H1 (cell line): ENCODE measurements around the gene SPATS2. TPM values are rescaled to one million over a fixed set of nuclear protein-coding genes. Genes with fewer than 3 reads are reported as not detected.

ENCODE experiments used
- CTCF ChIA-PET: fragments of 300-600 bp; sonication (Branson Sonifier 250); formaldehyde crosslinking; loops from one replicate; lab custom pipeline; 2021; ENCODE audit not compliant: partially characterized antibody; lab: Charles Lee
- POLR2A ChIA-PET: fragments of 300-600 bp; sonication (Branson Sonifier 250); formaldehyde crosslinking; loops from one replicate; lab custom pipeline; 2021; ENCODE audit warnings: inconsistent platforms; ENCODE audit not compliant: partially characterized antibody; lab: Charles Lee
- DNase-seq, 2 experiments: peaks; one replicate each; pipeline versions ENCODE4 v3.0.0 to v3.0.0-alpha.2; 2010 to 2022; ENCODE audit warnings: low spot score in 2 of 2, low read depth in 1 of 2, mixed read lengths in 1 of 2
- FAIRE-seq: peaks from 2 replicates; lab custom pipeline; 2011; peaks lifted over from hg19 to GRCh38; lab: Jason Lieb, UNC
- H2AFZ ChIP-seq: 2 replicates; pipeline ENCODE4 v1.8.1; 2012; ENCODE audit warnings: low read length, inconsistent platforms
- H2AK5ac ChIP-seq: 2 replicates; pipeline ENCODE4 v1.6.1; 2013; ENCODE audit warnings: low read depth, low read length
- H2BK120ac ChIP-seq: replicated peaks from 2 replicates; pipeline ENCODE3; 2013; ENCODE audit warnings: low read depth, low read length, inconsistent platforms
- H2BK12ac ChIP-seq: 2 replicates; pipeline ENCODE4 v1.6.1; 2013; ENCODE audit warnings: low read depth, low read length
- H2BK15ac ChIP-seq: 2 replicates; pipeline ENCODE4 v1.6.1; 2013; ENCODE audit warnings: low read length
- H2BK20ac ChIP-seq: 2 replicates; pipeline ENCODE4 v1.6.1; 2013; ENCODE audit warnings: low read length
- H2BK5ac ChIP-seq: 2 replicates; pipeline ENCODE4 v1.6.1; 2013; ENCODE audit warnings: low read depth, low read length
- H3K14ac ChIP-seq: 2 replicates; pipeline ENCODE4 v1.6.1; 2013; ENCODE audit warnings: inconsistent platforms; ENCODE audit not compliant: insufficient read length
- H3K18ac ChIP-seq: 2 replicates; pipeline ENCODE4 v1.6.1; 2013; ENCODE audit warnings: low read length; ENCODE audit errors: extremely low read depth
- H3K23ac ChIP-seq: 2 replicates; pipeline ENCODE4 v1.6.1; 2013; ENCODE audit warnings: inconsistent platforms; ENCODE audit not compliant: insufficient read length
- H3K23me2 ChIP-seq: 2 replicates; pipeline ENCODE4 v1.6.1; 2013; ENCODE audit warnings: low read depth, low read length
- H3K27ac ChIP-seq: 2 replicates; pipeline ENCODE4 v1.6.1; 2011; ENCODE audit warnings: low read depth, low read length, inconsistent platforms
- H3K27me3 ChIP-seq, 4 experiments: replicated peaks in 1 of 4; 1 replicate in 1 of 4; 2 replicates in 3 of 4; pipeline versions ENCODE4 v1.6.1 to v1.8.1; 2011 to 2013; ENCODE audit warnings: low read length in 3 of 4, mild to moderate bottlenecking in 3 of 4, inconsistent platforms in 2 of 4, mixed read lengths in 2 of 4, moderate library complexity in 1 of 4; ENCODE audit not compliant: control insufficient read depth in 3 of 4, insufficient read depth in 3 of 4; ENCODE audit errors: extremely low read depth in 1 of 4
- H3K36me3 ChIP-seq, 4 experiments: 2 replicates each; pipeline versions ENCODE4 v1.6.1 to v1.8.1; 2011 to 2013; ENCODE audit warnings: mild to moderate bottlenecking in 4 of 4, low read length in 3 of 4, moderate library complexity in 2 of 4, control low read depth in 1 of 4, inconsistent platforms in 1 of 4; ENCODE audit not compliant: insufficient read depth in 4 of 4, control insufficient read depth in 2 of 4
- H3K4ac ChIP-seq: replicated peaks from 2 replicates; pipeline ENCODE3; 2013; ENCODE audit warnings: low read length, low read depth, mixed read lengths, inconsistent platforms; ENCODE audit not compliant: insufficient read length
- H3K4me1 ChIP-seq, 4 experiments: replicated peaks in 1 of 4; 1 replicate in 1 of 4; 2 replicates in 3 of 4; pipeline versions ENCODE4 v1.6.1 to v1.8.1; 2011 to 2013; ENCODE audit warnings: low read length in 3 of 4, inconsistent platforms in 2 of 4, mixed read lengths in 1 of 4; ENCODE audit not compliant: insufficient read depth in 4 of 4, control insufficient read depth in 3 of 4
- H3K4me2 ChIP-seq, 2 experiments: 2 replicates each; pipeline versions ENCODE4 v1.6.1 to v1.8.1; 2011 to 2013; ENCODE audit warnings: low read depth in 2 of 2, low read length in 2 of 2, control low read depth in 1 of 2, inconsistent platforms in 1 of 2, mild to moderate bottlenecking in 1 of 2; ENCODE audit not compliant: insufficient read depth in 1 of 2
- H3K4me3 ChIP-seq, 4 experiments: fragments of 200-600, 300-600 bp in 1 of 4; sonication (generic), shearing (Covaris generic), sonication (Bioruptor Twin) in 1 of 4; 2 replicates each; pipeline versions ENCODE4 v1.5.1 to v1.8.1; 2011 to 2016; ENCODE audit warnings: low read length in 4 of 4, low read depth in 3 of 4, control low read depth in 2 of 4, inconsistent platforms in 2 of 4, mild to moderate bottlenecking in 2 of 4, mixed read lengths in 1 of 4, moderate library complexity in 1 of 4; ENCODE audit not compliant: insufficient read depth in 2 of 4; ENCODE audit errors: extremely low read depth in 1 of 4
- H3K56ac ChIP-seq: replicated peaks from 2 replicates; pipeline ENCODE3; 2013; ENCODE audit warnings: low read depth, mild to moderate bottlenecking, mixed read lengths, low read length, inconsistent platforms; ENCODE audit not compliant: insufficient read length
- H3K79me1 ChIP-seq: 2 replicates; pipeline ENCODE4 v1.6.1; 2013; ENCODE audit warnings: low read depth, low read length, control low read depth
- H3K79me2 ChIP-seq, 2 experiments: 2 replicates each; pipeline versions ENCODE4 v1.6.1 to v1.8.1; 2012 to 2013; ENCODE audit warnings: low read length in 2 of 2, mild to moderate bottlenecking in 2 of 2, inconsistent platforms in 1 of 2; ENCODE audit not compliant: insufficient read depth in 2 of 2, control insufficient read depth in 1 of 2
- H3K9ac ChIP-seq, 4 experiments: replicated peaks in 1 of 4; 1 replicate in 1 of 4; 2 replicates in 3 of 4; pipeline versions ENCODE4 v1.6.1 to v1.8.1; 2011 to 2013; ENCODE audit warnings: low read depth in 3 of 4, low read length in 3 of 4, control low read depth in 2 of 4, mild to moderate bottlenecking in 2 of 4, moderate library complexity in 2 of 4, inconsistent platforms in 1 of 4; ENCODE audit errors: extremely low read depth in 1 of 4
- H3K9me3 ChIP-seq, 2 experiments: 2 replicates each; pipeline versions ENCODE4 v1.6.1 to v1.8.1; 2012 to 2013; ENCODE audit warnings: mild to moderate bottlenecking in 2 of 2, moderate library complexity in 2 of 2, control low read depth in 1 of 2, inconsistent platforms in 1 of 2, low read depth in 1 of 2, low read length in 1 of 2, mixed read lengths in 1 of 2; ENCODE audit not compliant: insufficient read depth in 2 of 2
- H4K20me1 ChIP-seq, 2 experiments: replicated peaks in 1 of 2; 2 replicates each; pipeline versions ENCODE3 to v1.8.1; 2011 to 2013; ENCODE audit warnings: inconsistent platforms in 2 of 2, low read length in 2 of 2, mild to moderate bottlenecking in 1 of 2; ENCODE audit not compliant: insufficient read depth in 2 of 2, control insufficient read depth in 1 of 2
- H4K5ac ChIP-seq: 2 replicates; pipeline ENCODE4 v1.6.1; 2013; ENCODE audit warnings: low read length, low read depth, mixed read lengths, inconsistent platforms; ENCODE audit not compliant: insufficient read length
- H4K8ac ChIP-seq: 2 replicates; pipeline ENCODE4 v1.8.0; 2013; ENCODE audit warnings: mild to moderate bottlenecking, moderate library complexity, low read length, inconsistent platforms; ENCODE audit not compliant: insufficient read depth; ENCODE audit errors: extremely low read depth
- H4K91ac ChIP-seq: replicated peaks from 2 replicates; pipeline ENCODE3; 2013; ENCODE audit warnings: low read length, mixed read lengths, inconsistent platforms; ENCODE audit not compliant: insufficient read length
- BACH1 ChIP-seq: IDR thresholded peaks from 2 replicates; pipeline ENCODE4 v1.6.1; 2012; ENCODE audit warnings: low read length, improper control_type of control experiment
- CTBP2 ChIP-seq: IDR thresholded peaks from 2 replicates; pipeline ENCODE4 v1.7.0; 2011; ENCODE audit warnings: borderline replicate concordance, mild to moderate bottlenecking, moderate library complexity, mixed read lengths, low read length; ENCODE audit not compliant: insufficient read depth, insufficient read length
- EP300 ChIP-seq, 2 experiments: IDR thresholded peaks; 1 replicate in 1 of 2; 2 replicates in 1 of 2; pipeline ENCODE4 v1.6.1; 2011 to 2012; ENCODE audit warnings: low read depth in 2 of 2, low read length in 2 of 2, mild to moderate bottlenecking in 2 of 2, borderline replicate concordance in 1 of 2, inconsistent platforms in 1 of 2, moderate library complexity in 1 of 2
- GTF2F1 ChIP-seq: IDR thresholded peaks from 2 replicates; pipeline ENCODE4 v1.6.1; 2012; ENCODE audit warnings: low read depth, low read length, improper control_type of control experiment, borderline replicate concordance
- HDAC6 ChIP-seq: IDR thresholded peaks from one replicate; pipeline ENCODE4 v1.7.1; 2012; ENCODE audit warnings: low read depth, mild to moderate bottlenecking, inconsistent platforms, low read length, moderate library complexity
- KDM4A ChIP-seq: IDR thresholded peaks from one replicate; pipeline ENCODE4 v1.7.1; 2012; ENCODE audit warnings: low read depth, mild to moderate bottlenecking, moderate library complexity, low read length, inconsistent platforms; ENCODE audit not compliant: severe bottlenecking
- RAD21 ChIP-seq, 2 experiments: IDR thresholded peaks in 1 of 2; conservative IDR thresholded peaks in 1 of 2; 2 replicates each; pipeline ENCODE4 v1.6.1; 2011; ENCODE audit warnings: low read depth in 2 of 2, low read length in 2 of 2, improper control_type of control experiment in 1 of 2, inconsistent platforms in 1 of 2, mild to moderate bottlenecking in 1 of 2, moderate library complexity in 1 of 2
- TBP ChIP-seq: IDR thresholded peaks from 2 replicates; pipeline ENCODE4 v1.6.1; 2011; ENCODE audit warnings: low read depth, low read length, improper control_type of control experiment
- TCF12 ChIP-seq: IDR thresholded peaks from 2 replicates; pipeline ENCODE4 v1.6.1; 2011; ENCODE audit warnings: low read depth, mild to moderate bottlenecking, low read length
- WGBS, 2 experiments: shearing (Covaris generic) in 1 of 2; methylation state at CpG; one replicate each; pipeline versions ENCODE4 v1.1.6 to v1.1.7; 2013 to 2015; ENCODE audit warnings: low lambda C conversion rate in 2 of 2, mixed read lengths in 2 of 2, inconsistent platforms in 1 of 2, low coverage in 1 of 2, missing lambda C conversion rate in 1 of 2; ENCODE audit not compliant: insufficient replicate concordance in 2 of 2, insufficient coverage in 1 of 2, insufficient read length in 1 of 2; ENCODE audit errors: extremely low coverage in 1 of 2, missing lambda C conversion rate in 1 of 2; 5-methylcytosine and 5-hydroxymethylcytosine counted together
- polyA plus RNA-seq, 7 experiments: library from polyadenylated mRNA; depleted of rRNA in 3 of 7; stranded (reverse) in 5 of 7; unstranded in 2 of 7; fragments of >200 nt in 5 of 7; fragments of 200-250 nt in 2 of 7; gene quantifications; 1 replicate in 5 of 7; 2 replicates in 1 of 7; 4 replicates in 1 of 7; pipeline versions ENCODE4 v1.2.1 to v1.2.3, GENCODE V29; 2011 to 2013; ENCODE audit warnings: missing spikeins in 2 of 7, mixed read lengths in 2 of 7
- total RNA-seq: library from RNA; stranded (reverse); fragmentation: NEBNext Ultra II Directional; extraction: Animal tissue kit (Norgen Biotek cat#: 25700); gene quantifications from 2 replicates; pipeline ENCODE4 v1.2.1, GENCODE V29; 2021
- TF ChIP-seq, protein P1 (sequence below), 3 experiments: IDR thresholded peaks; 1 replicate in 2 of 3; 2 replicates in 1 of 3; pipeline versions ENCODE4 v1.5.1 to v1.6.1; 2011; ENCODE audit warnings: low read length in 3 of 3, mild to moderate bottlenecking in 3 of 3, inconsistent platforms in 2 of 3, low read depth in 1 of 3, moderate library complexity in 1 of 3; ENCODE audit not compliant: insufficient read depth in 1 of 3; ENCODE audit errors: control extremely low read depth in 1 of 3

Gene SPATS2
- total and polyA plus RNA-seq, 2 of the 8 experiments (the other 6 are each of a cell fraction or from before 2014, with no cell fraction given), result 19.2 to 24.5 TPM

GRCh38 chr12:49501895-49502294 lies 134.6 kb downstream of the SPATS2 start:
- FAIRE-seq, result no peak

More at GRCh38 chr12:49501895-49502294, 134.6 kb downstream of the SPATS2 start:
- Histone ChIP-seq H2BK15ac (no peak overlapping the region), H3K79me1 (no peaks in the 10 kb centered on the region), H3K23me2 (no peaks in the 10 kb centered on the region), H3K56ac (no peak overlapping the region), H3K36me3 (peaks cover 0 to 4% (median 3%) of the 10 kb centered on the region in 4 experiments; a peak in 3 of 8 replicates), H3K79me2 (no peaks in the 10 kb centered on the region), H4K91ac (no peak overlapping the region), H4K8ac (no peak overlapping the region), H2BK12ac (no peak overlapping the region), H3K18ac (no peak overlapping the region), H3K23ac (no peak overlapping the region), H3K4me1 (no peaks in the 10 kb centered on the region), H4K5ac (no peak overlapping the region), H2BK120ac (no peak overlapping the region), H4K20me1 (no peaks in the 10 kb centered on the region), H3K27ac (no peak overlapping the region), H2AK5ac (no peak overlapping the region), H3K9me3 (no peaks in the 10 kb centered on the region), H3K4me3 (no peak overlapping the region), H2AFZ (no peak overlapping the region), H3K27me3 (no peaks in the 10 kb centered on the region), H3K14ac (no peak overlapping the region)
- POLR2A ChIA-PET, result interaction anchor here (1.1 kb wide), 1 partner anchor 8 kb away, joined by 3 read pairs; no protein-coding TSS in a partner anchor
- TF ChIP-seq KDM4A (no peak), GTF2F1 (no peak), TCF12 (no peak), TBP (no peak), EP300 (IDR thresholded peaks at IDR 0.05; ENCODE audit: borderline replicate concordance in 1 of 2, low read depth in 2 of 2, low read length in 2 of 2) (no peak), RAD21 (IDR thresholded peaks at IDR 0.05 in 1 of 2, conservative IDR thresholded peaks at IDR 0.05 in 1 of 2; ENCODE audit: low read depth in 2 of 2, low read length in 2 of 2) (no peak), CTBP2 (no peak), BACH1 (no peak), HDAC6 (no peak)
- TF ChIP-seq, protein P1, sequence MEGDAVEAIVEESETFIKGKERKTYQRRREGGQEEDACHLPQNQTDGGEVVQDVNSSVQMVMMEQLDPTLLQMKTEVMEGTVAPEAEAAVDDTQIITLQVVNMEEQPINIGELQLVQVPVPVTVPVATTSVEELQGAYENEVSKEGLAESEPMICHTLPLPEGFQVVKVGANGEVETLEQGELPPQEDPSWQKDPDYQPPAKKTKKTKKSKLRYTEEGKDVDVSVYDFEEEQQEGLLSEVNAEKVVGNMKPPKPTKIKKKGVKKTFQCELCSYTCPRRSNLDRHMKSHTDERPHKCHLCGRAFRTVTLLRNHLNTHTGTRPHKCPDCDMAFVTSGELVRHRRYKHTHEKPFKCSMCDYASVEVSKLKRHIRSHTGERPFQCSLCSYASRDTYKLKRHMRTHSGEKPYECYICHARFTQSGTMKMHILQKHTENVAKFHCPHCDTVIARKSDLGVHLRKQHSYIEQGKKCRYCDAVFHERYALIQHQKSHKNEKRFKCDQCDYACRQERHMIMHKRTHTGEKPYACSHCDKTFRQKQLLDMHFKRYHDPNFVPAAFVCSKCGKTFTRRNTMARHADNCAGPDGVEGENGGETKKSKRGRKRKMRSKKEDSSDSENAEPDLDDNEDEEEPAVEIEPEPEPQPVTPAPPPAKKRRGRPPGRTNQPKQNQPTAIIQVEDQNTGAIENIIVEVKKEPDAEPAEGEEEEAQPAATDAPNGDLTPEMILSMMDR (IDR thresholded peaks at IDR 0.05; ENCODE audit: control extremely low read depth in 1 of 3, insufficient read depth in 1 of 3, low read depth in 1 of 3, low read length in 3 of 3), result no peak
- TF ChIP-seq, all 59 proteins: peak for 0
- H3K4me2 ChIP-seq, result no peak overlapping the region
- no peak overlapping the region for H3K4ac ChIP-seq
- no peak overlapping the region for H2BK20ac ChIP-seq
- H3K9ac ChIP-seq, result no peak overlapping the region
- CTCF ChIA-PET, result interaction anchor here (0.6 to 18.6 kb wide), 3 partner anchors 35 to 159 kb away, joined by 3 to 538 read pairs (median 4); partner anchors contain the start of genes DNAJC22 and SPATS2
- no peak overlapping the region for H2BK5ac ChIP-seq
- 94% methylated on average over 1 of the region's 1 CpG; no CpG with 5 or more reads in 1 of the 2 experiments for WGBS, 2 experiments
- no peak for DNase-seq
